H1 (cell line): ENCODE results near the gene HSPA5. TPM values are rescaled to one million over a fixed set of nuclear protein-coding genes. Genes with fewer than 3 reads are reported as not detected.

Experiments used
- CBX8 ChIP-seq: fragments of 300-800, 300-1000 bp; sonication (generic); IDR thresholded peaks from 2 replicates; pipeline ENCODE4 v1.7.1; 2016; ENCODE audit warnings: low read depth, low read length, borderline replicate concordance
- CREB1 ChIP-seq: IDR thresholded peaks from 2 replicates; pipeline ENCODE4 v1.6.1; 2012; ENCODE audit warnings: inconsistent platforms
- POLR2A ChIP-seq, 2 experiments: IDR thresholded peaks; 1 replicate in 1 of 2; 2 replicates in 1 of 2; pipeline ENCODE4 v1.6.1; 2011; ENCODE audit warnings: low read depth in 2 of 2, low read length in 2 of 2, mild to moderate bottlenecking in 2 of 2; ENCODE audit errors: control extremely low read depth in 1 of 2
- SIRT6 ChIP-seq: IDR thresholded peaks from one replicate; pipeline ENCODE4 v1.7.1; 2012; ENCODE audit warnings: low read length, inconsistent platforms
- polyA plus RNA-seq, 7 experiments: library from polyadenylated mRNA; depleted of rRNA in 3 of 7; stranded (reverse) in 5 of 7; unstranded in 2 of 7; fragments of >200 nt in 5 of 7; fragments of 200-250 nt in 2 of 7; gene quantifications; 1 replicate in 5 of 7; 2 replicates in 1 of 7; 4 replicates in 1 of 7; pipeline versions ENCODE4 v1.2.1 to v1.2.3, GENCODE V29; 2011 to 2013; ENCODE audit warnings: missing spikeins in 2 of 7, mixed read lengths in 2 of 7
- total RNA-seq: library from RNA; stranded (reverse); fragmentation: NEBNext Ultra II Directional; extraction: Animal tissue kit (Norgen Biotek cat#: 25700); gene quantifications from 2 replicates; pipeline ENCODE4 v1.2.1, GENCODE V29; 2021

The HSPA5 gene
- total and polyA plus RNA-seq, 2 of the 8 experiments (the other 6 are each of a cell fraction or from before 2014, with no cell fraction given), result 91.3 to 352 TPM

- no peak for TF ChIP-seq SIRT6
- no peak for TF ChIP-seq CBX8
- TF ChIP-seq CREB1, result no peak
- no peak for TF ChIP-seq POLR2A (IDR thresholded peaks at IDR 0.05; ENCODE audit: control extremely low read depth in 1 of 2, low read depth in 2 of 2, low read length in 2 of 2)
- TF ChIP-seq, all 59 proteins: peak for 0
These were observed 22.5 kb downstream of the HSPA5 start (continued) for GRCh38 chr9:125218621-125219020.
